Activated CD8-positive, alpha-beta memory T cell treated with anti-CD3 and anti-CD28 coated beads for 1 hour (primary cell): ENCODE data around the gene UBAP1L.

Source experiments
- DNase-seq, 2 donors: peaks; one replicate each; pipeline ENCODE4 v3.0.0-alpha.2; 2020; ENCODE audit warnings: low read depth in 1 of 2; ENCODE audit errors: extremely low read depth in 1 of 2

UBAP1L gene

DNA sequence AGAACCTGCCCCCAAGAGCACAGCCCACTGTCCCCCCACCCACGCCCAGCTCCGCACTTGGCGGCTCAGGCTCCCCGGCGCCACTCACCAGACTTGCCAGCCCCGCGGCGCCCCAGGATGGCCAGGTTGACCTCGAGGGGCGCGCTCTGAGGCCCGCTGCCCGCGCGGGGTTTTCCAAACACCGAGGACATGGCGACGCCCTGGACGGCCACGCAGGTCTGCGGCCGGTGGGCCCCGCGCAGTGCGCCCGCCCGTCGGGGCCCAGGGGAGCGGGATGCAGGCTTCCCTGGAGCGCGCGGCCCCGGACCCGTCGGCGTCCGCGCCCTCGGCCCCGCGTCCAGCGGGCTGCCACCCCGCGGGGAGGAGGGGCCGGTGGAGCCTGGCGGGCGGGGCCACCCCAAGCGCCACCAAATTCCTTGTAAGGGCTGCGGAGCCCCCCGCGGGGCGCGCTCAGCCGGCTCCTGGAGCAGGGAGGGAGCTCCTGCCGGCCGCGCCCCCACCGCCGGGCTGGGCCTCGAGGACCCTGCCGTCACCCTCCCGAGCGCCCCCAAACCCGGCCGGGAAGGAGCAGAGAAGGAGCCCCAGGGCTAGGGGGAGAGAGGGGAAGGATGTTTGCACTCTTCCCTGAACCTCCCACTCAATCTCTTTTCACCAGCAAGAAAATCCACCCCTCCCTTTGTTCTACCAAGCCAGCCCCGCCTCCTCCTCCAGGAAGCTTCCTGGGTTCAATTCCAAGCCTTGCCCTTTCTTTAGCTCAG lies 47.2 kb downstream of the UBAP1L start, which contains the start of gene RASL12:
TSS of gene RASL12 (minus strand) at position 347 of the 758 bp plus-strand sequence. CDS start at position 191, 156 bp downstream.
- no peak for DNase-seq

DNA sequence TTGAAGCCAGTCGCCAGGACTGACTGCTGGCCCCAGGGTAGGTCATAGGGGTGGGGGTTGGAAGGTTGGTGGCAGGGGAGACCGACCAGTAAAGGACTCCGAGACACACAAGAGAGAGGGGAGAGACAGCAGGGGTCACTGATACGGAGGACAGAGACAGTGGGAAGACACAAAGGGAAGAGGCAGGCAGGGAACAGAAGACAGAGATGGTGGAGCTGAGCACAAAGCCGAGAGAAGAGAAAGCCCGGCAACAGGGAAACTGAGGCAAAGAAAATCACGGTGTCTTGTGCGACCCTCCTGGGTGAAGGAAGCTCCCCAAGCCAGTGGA lies 47.7 kb downstream of the UBAP1L start:
- DNase-seq, result no peak

DNA sequence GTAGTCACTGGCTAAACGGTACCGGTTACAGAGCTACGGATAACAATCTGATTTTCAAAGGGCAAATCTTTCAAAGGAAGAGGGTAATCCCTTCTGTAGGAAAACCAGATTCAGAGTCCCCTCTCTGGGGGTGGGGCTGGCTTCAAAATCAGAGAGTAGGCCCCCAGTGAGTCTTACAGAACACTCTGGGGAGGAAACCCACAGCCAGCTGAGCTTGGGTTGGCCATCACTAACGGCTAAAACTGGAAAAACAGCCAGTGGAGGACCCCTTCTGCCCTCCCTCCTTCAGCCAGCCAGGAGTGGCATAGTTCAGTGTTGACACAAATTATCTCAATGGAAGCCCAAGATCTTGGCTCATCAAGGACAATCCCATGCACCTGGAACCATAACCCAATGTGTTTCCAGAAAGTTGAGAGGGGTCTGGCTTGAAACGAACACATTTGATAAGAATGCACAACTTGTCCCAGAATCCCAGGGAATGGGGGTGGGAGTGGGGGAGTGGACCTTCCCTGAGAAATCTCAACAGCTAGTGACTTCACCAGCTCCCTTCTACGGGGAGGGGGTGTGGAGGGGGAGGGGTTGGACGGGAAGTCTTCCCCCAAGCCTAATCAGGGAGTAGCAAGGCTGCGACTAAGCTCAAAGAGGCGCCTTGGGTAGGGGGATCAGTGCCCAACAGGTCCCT lies 48.2 kb downstream of the UBAP1L start:
- DNase-seq, result no peak

DNA sequence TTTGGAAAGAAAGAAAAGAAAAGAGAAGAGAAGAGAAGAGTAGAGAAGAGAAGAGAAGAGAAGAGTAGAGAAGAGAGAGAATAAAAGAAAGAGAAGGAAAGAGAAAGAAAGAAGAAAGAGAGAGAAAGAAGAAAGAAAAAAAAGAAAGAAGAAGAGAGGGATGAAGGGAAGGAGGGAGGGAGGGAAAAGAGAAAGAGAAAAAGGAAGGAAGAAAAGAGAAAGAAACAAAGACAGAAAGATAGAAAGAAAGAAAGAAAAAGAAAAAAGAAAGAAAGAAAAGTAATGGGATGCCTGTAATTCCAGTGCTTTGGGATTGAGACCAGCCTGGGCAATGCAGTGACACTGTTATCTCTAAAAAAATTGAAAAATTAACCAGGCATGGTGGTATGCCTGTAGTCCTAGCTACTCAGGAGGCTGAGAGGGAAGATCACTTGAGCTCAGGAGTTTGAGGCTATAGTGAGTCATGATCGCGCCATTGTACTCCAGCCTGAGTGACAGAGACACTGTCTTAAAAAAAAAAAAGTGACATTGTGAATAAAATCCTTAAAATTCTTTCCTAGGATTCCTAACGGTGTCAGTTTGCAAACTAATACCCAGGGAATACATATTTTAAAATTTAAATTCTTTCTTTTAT lies 48.9 kb downstream of the UBAP1L start:
- DNase-seq, result no peak

DNA sequence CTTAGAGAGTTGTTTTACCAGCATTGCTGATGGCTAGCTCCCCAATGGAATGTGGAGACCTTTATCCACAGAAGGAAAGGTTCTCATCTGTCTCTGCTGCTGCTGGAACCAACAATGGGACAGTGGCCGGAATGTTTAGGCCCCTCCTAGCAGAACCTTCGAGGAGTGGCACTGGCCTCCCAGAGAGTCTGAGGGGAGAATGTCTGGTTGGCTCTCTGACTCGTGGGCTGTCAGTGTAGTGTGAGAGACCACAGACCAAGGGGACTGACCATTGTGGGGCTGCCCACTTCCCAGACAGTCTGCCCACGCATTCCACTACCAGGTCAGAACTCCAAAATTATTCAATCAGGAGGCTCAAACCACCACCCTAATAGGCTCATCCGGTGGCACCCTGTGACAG lies 52.3 kb downstream of the UBAP1L start:
- DNase-seq, result no peak

DNA sequence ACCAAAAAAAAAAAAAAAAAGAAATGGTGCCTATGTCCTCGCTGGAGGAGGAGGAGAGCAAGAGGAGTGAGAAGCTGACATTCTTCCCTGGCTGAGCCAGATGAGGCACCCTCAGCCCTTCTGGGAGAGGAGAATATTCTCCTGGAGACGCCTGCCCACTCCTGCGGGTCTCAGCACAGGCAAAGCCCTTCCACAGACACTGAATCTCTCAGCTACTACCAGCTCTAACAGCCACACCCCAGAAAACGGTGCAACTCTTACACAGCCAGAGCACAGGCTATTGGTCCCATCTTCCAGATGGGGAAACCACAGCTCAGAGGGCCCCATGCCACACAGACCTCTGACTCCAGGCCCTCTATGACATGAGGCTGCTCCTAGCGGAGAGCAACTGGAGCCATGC lies 52.9 kb downstream of the UBAP1L start:
- DNase-seq, result no peak

DNA sequence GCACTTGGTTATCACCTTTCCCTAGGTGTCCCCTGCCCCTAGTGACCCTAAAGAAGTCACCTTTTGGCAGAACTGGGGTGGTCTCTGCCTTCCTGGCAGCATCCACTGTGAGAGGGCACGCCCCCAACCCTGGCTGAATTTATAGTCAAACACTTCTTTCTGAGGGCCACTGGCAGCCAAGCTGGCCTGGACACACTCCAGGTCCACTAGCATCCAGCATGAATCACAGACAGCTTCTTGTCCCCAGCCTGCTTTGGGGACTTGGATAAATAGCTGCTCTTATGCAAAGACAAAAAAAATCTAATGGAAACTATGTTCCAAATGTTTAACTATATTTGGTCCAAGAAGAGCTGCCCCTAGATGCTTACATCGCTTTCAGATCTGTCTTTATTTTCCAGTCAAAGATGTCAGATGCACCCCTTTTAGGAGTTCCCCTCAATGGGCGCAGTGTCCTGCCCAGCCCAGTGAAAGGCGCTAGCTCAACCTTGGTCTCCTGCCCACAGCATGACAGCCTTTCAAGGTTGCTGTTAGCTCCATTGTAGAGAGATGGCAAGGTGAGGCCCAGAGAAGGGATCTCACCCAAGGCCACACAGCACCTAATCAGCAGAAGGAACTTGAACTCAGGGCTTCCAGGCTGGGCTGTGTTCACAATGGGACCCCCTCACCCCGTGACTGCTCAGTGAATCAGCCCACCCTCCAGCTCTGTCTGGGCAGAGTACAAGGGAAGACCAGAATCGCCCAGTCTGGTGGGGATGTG lies 54.2 kb downstream of the UBAP1L start:
- no peak for DNase-seq

DNA sequence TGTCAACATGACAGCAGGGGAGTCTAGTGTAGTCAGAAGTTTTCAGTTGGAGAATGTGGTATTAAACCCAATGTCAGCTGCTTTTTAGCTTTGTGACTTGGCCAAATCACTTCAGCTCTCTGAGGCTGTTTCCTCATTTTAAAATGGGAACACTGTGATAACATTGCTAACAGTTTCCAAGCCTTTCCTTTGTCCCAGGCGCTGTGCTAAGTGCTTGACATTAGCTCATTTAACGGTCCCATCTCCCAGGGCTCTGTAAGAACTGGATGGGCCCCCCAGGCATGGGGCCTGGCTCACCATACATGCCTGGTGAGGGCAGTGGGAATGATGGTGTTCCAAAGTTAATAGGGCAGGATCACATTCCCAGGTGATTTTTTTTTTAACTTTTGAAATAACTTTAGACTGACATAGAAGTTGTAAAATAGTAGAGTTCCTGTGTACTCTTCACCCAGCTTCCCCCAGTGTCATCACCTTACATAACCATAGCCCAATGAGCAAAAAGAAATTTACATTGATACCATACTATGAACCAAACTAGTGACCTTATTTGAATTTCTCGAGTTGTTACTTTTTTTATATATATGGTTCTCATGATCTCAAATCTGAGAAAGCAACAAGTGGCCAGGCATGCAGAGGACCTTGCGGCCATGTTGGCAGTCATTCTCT lies 54.9 kb downstream of the UBAP1L start:
- no peak for DNase-seq

DNA sequence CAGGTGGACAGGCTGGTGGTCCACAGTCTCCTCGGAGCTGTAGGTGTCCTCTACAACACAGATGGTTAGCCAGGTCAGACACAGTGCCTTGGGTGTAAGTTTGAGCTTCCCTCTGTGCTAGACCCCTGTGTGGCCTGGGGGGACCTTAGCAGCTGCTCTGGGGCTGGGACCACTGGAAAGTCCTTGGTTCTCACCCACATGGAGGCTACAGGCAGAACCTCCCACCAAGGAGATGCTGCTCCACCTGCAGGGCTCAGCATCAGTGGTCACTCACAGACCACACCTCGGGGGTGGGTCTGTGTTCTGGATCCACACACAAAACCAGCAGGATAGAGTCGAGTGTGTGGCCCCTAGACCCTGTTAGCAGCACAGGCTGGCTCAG lies 55.6 kb downstream of the UBAP1L start:
- DNase-seq, result no peak

DNA sequence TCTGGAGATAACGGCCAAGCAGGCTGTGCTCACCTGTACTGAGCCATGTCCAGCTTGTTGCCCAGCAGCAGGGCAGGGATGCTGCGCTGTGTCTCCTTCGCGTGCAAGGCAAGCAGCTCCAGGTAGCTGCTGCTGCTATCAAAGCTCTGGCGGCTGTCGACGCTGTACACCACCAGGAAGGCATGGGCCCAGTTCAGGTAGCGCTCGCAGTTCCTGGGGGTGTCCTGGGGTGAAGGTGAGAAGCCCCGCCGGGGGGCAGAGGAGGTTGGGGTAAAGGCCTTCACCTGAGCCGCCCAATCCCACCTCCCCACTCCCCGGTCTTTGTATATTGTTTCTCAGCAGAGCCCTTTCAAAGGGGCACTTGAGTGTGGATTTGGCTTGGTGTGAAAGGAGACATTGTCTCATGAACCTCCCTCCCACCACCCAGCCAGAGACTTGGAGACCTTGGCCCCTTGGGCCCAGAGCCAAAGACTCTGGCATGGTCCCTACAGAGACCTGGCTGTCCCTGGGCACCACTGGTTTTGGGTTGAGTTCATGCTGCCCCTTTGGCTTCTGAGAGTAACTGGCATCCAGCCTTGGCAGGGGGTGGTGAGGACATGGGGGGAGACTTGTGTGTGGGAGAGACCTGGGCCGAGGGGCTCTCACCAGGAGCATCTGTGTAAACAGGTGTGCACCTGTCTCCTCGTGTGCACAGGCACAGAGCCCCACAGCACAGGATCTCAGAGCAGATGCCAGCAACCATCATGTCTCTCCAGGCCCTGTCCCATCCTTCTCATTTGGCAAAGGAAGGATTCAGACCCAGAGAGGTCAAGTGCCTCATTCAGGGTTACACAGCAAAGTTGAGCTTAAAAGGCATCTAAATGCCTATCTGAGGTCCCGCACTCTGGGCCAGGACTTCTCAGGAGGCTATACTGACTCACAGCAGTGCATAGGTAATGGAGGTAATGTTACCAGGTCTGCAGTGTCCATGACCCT lies 56.3 kb downstream of the UBAP1L start:
- DNase-seq, result no peak

DNA sequence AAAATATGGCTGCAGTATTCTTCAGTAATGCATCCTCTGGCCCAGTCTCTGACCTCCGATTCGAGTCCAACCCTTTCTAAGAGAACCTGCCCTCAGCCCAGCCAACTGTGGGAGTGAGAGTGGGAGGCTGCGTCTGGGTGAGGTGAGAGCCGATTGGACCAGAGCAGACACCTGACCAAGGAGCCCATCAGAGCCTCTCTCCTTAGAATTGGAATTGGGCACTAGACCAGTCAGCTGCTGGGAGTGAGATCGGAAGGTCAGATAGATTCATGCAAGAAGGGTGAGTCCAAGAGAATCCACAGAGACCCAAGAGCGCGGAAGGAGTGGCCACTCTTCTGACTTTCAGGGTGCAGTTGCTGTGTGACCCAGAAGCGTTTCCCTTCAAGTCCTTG lies 57.5 kb downstream of the UBAP1L start:
- no peak for DNase-seq

DNA sequence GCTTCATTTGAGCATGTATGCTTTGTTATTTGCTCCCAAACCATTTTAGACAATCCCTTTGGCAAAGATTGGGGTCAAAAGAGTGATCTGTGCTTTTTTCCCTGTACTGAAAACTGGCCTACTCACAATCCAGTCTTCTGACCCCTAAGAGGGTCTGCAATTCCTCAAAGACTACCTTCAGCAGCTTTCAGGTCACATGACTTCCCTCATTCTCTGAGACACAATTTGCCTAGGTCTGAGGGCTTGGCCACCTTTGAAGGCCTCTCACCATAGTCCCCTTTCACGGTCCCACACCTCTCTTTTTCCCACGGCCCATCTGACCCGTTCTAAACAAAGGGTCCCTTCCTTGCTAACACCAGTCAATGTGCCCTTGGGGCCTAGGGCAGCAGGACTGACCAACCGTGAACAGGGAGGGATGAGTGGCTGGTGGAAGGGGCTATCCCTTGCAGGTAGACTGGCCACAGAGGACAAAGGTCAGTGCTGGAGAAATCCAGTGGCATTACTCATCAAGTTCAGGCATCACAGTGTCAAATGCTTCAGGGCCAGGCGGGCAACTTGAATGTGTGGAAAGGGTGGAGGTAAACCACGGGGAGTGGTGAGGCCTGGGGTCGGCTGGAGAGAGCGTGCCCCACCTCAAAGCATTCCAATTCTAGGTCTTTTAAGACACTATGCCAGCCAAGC lies 58.0 kb downstream of the UBAP1L start:
- no peak for DNase-seq

DNA sequence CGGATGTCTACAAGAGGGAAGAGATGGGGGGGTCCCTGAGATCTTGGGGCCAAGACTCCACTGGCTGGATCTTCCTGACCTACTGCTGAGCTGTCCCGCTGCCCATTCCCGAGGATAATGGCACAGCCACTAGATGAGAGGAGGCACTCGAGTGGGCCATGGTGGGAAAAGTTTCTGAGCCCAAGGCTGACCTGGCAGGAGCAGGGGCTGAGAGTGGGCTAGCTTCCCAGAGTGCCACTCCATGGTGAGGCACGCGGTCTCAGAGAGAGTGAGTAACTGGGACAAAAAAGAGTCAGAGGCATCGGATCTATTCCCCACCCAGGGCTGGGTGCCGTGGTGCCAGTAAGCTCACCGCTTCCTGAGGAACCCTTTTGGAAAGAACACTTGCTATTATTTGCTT lies 58.9 kb downstream of the UBAP1L start:
- DNase-seq, result no peak

DNA sequence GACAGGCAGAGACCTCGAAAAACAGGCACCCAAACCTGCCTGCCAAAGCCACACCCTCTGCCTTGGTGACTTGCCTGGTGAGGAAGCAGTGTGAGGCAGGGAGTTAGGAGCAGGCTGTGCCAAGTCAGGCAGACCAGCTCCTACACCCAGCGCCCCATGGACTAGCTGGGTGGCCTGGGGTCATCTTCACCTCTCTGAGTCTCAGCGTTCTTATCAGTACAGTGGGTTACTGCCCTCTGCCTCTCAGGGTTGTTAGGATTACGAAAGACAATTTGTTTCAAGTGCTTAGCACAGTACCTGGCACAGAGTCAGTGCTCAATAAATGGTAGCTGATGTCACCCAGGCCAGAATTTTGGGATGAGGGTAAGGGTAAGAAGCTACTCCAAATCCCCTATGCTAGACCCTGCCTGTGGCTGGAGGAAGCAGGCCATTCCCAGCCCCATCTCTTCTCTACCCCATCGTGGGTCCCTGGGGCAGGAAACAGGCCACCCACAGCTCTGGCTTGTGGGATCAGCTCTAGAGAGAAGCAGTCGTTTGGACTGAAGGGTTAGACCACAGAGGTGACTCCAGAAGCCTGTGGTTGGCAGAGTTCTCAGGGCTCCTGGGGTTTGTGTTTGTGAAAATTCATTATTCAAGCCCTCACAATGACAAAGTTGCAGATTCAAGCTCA lies 59.7 kb downstream of the UBAP1L start:
- no peak for DNase-seq

DNA sequence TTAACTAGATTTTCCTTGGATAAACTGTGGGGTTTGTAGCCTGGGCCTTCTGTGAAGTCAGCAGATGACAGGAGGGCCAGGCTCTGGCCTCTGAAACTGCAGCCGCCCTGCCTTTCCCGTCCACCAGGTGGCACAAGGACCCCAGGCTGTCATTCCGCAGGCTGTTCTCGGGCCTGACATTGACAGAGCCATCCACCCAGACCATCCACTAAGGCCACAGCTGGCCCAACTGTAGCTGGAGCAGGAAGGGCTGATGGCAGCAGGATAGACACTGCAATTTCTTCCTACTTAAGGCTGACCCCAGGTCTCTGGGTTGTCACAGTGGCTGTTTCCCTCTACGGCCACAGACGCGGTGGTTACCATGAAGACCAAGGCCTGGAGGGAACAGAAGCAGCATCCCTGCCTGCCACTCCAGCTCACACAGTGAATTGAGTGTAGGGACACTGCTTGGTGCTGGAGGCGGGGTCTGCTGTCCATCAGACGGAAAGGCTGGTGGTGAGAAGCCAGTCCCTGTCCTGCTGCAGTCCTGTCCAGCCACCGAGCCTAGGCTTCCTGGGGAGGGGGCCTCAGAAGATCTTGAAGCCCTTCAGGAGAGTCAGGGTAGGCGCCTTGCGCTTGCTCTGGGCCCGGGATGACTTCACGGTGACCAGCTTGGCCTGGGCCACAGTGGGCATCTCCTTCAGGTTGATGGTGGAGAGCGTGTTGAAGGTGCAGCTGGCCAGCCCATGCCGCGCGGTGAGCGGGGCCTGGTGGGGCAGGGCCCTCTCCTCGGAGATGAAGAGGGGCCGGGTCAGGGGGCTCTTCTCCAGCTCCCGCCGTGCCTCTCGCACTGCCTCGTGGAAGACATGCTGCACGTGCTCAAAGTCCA lies 60.4 kb downstream of the UBAP1L start:
- DNase-seq, result peak; percentile 8 to 27

DNA sequence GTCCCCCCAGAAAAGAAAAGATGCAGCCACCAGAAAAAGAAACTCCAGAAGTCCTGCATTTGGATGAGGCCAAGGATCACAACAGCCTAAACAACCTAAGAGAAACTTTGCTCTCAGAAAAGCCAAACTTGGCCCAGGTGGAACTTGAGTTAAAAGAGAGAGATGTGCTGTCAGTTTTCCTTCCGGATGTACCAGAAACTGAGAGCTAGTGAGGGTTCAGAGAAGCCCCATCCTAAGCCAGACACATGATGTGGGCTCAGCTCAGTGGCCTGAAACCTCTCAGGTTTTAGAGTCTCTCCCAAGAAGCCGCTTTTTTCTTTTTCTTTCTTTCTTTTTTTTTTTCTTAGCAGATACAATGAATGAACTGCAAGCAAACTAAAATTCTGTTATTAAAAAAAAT lies 62.0 kb downstream of the UBAP1L start:
- no peak for DNase-seq

DNA sequence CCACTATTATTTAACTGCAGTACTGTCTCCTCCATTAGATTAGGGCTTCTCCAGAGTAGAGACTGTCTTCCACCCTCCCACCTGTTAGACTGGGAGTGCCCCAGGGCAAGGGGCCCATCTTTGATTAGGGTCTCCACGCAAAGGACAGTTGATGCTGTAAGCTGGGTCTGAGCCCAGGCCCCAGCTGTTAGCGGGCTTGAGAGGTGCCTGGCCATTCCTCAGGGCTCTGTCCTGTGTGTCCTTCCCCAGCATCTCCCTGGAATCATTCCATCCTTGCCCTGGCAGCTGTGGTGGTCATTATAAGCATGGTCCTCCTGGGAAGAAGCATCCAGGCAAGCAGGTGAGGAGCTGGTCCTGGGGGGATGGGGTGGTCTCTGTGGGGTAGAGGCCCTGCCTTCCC lies 63.7 kb downstream of the UBAP1L start:
- no peak for DNase-seq

DNA sequence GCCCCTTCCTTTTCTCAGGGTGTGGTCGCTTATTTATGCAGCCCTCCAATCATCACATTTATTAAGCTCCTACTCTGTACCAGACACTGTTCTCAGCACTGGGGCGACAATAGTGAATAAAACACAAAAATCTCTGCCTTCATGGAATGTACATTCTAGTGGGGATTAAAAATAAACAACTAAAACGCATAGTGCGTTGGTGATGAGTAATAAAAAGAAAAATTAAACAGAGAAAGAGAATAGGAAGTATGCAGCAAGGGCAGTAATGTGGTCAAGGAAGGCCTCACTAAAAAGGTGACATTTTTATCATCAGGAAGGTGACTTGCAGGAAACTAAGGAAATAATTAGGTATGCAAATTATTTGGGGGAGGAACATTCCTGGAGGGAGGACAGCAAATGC lies 64.7 kb downstream of the UBAP1L start:
- no peak for DNase-seq
